HCT116 (cell line): Measurements from ENCODE around the gene GALP. TPM values are rescaled to one million over a fixed set of nuclear protein-coding genes. Genes with fewer than 3 reads are reported as not detected.
A peak's percentile ranks its signal among the peaks of the same experiment; 100 is the strongest.
"Not testable (repeated sequence)": the region's sequence is repeated elsewhere in the genome, so short reads cannot be mapped to it uniquely, and the experiment has no call there.

Experiments
- ATAC-seq: fragments of 200-7000 bp; cut with Tn5 transposase; 2 replicates; pipeline ENCODE4 v1.9.1; 2020; ENCODE audit warnings: mild to moderate bottlenecking, moderate library complexity
- Bru-seq: library from RNA; stranded (reverse); fragments of 400-500 nt; gene quantifications from one replicate; lab custom pipeline; 2021; lab: Mats Ljungman, UMichigan
- BruChase-seq, 2 experiments: library from RNA; stranded (reverse); fragments of 400-500 nt; gene quantifications; one replicate each; lab custom pipeline; 2021; lab: Mats Ljungman, UMichigan
- BruUV-seq: library from RNA; stranded (reverse); fragments of 400-500 nt; replicated peaks from 2 replicates; lab custom pipeline; 2021; lab: Mats Ljungman, UMichigan
- CTCF ChIA-PET: fragments of 300-600 bp; sonication (Branson Sonifier 250); formaldehyde crosslinking; loops from one replicate; lab custom pipeline; 2021; ENCODE audit warnings: antibody characterized with exemption; lab: Charles Lee
- POLR2A ChIA-PET: fragments of 300-600, 350-600 bp; sonication (Branson Sonifier 250); formaldehyde crosslinking; loops from one replicate; lab custom pipeline; 2021; ENCODE audit warnings: antibody characterized with exemption; lab: Charles Lee
- RAD21 ChIA-PET, 2 experiments: fragments of 300-600 bp; sonication (Branson Sonifier 250); formaldehyde crosslinking; loops; one replicate each; lab custom pipeline; 2023; ENCODE audit warnings: low total read pairs in 2 of 2; ENCODE audit not compliant: uncharacterized antibody in 2 of 2, unreplicated experiment in 2 of 2, low non-redundant PET in 1 of 2; lab: Charles Lee
- DNase-seq: peaks from one replicate; pipeline ENCODE4 v3.0.0-alpha.2; 2010; ENCODE audit warnings: low read depth, low spot score
- H2AFZ ChIP-seq: fragments of 200-600 bp; shearing (Covaris generic), sonication (generic); 2 replicates; pipeline ENCODE4 v1.6.1; 2017; ENCODE audit warnings: low read depth, mixed run types, mixed read lengths, antibody characterized with exemption, low read length; ENCODE audit not compliant: poor library complexity, severe bottlenecking
- H3K27ac ChIP-seq: 2 replicates; pipeline ENCODE4 v1.5.1; 2012; ENCODE audit warnings: low read depth, low read length
- H3K27me3 ChIP-seq: fragments of 200-600 bp; sonication (generic); 2 replicates; pipeline ENCODE4 v1.6.1; 2016; ENCODE audit warnings: mixed run types, low read length, mixed read lengths; ENCODE audit not compliant: insufficient read depth
- H3K36me3 ChIP-seq, 2 experiments: fragments of 200-500 bp in 1 of 2; fragments of 200-600 bp in 1 of 2; sonication (Bioruptor generic) in 1 of 2; sonication (generic) in 1 of 2; 2 replicates each; pipeline versions ENCODE4 v1.5.1 to v1.6.1; 2014 to 2016; ENCODE audit warnings: low read length in 2 of 2, inconsistent platforms in 1 of 2, mixed read lengths in 1 of 2, mixed run types in 1 of 2; ENCODE audit not compliant: insufficient read depth in 2 of 2, control insufficient read depth in 1 of 2
- H3K4me1 ChIP-seq, 2 experiments: fragments of 200-600 bp in 1 of 2; sonication (generic) in 1 of 2; 2 replicates each; pipeline versions ENCODE4 v1.5.1 to v1.6.1; 2012 to 2017; ENCODE audit warnings: low read length in 2 of 2, inconsistent platforms in 1 of 2, mild to moderate bottlenecking in 1 of 2, mixed read lengths in 1 of 2, mixed run types in 1 of 2, moderate library complexity in 1 of 2; ENCODE audit not compliant: insufficient read depth in 2 of 2, control insufficient read depth in 1 of 2
- H3K4me2 ChIP-seq: fragments of 200-600 bp; sonication (generic); 2 replicates; pipeline ENCODE4 v1.6.1; 2017; ENCODE audit warnings: mixed run types, low read length, mixed read lengths
- H3K4me3 ChIP-seq, 2 experiments: fragments of 200-600 bp in 1 of 2; sonication (generic) in 1 of 2; replicated peaks in 1 of 2; 2 replicates each; pipeline ENCODE4 v1.5.1; 2011 to 2016; ENCODE audit warnings: low read length in 2 of 2, control low read depth in 1 of 2, low read depth in 1 of 2, mild to moderate bottlenecking in 1 of 2, mixed read lengths in 1 of 2, mixed run types in 1 of 2
- H3K79me2 ChIP-seq: fragments of 200-600 bp; sonication (generic); 2 replicates; pipeline ENCODE4 v1.6.1; 2017; ENCODE audit warnings: mild to moderate bottlenecking, mixed run types, low read length, moderate library complexity, mixed read lengths; ENCODE audit not compliant: insufficient read depth
- H3K9ac ChIP-seq: fragments of 200-600 bp; sonication (generic); 2 replicates; pipeline ENCODE4 v1.6.1; 2016; ENCODE audit warnings: low read length, mixed read lengths
- H3K9me2 ChIP-seq: fragments of 200-600 bp; sonication (generic), shearing (Covaris generic); 2 replicates; pipeline ENCODE4 v1.6.1; 2017; ENCODE audit warnings: mixed run types, mild to moderate bottlenecking, moderate library complexity; ENCODE audit not compliant: insufficient read depth
- H3K9me3 ChIP-seq, 2 experiments: fragments of 200-500 bp in 1 of 2; fragments of 200-600 bp in 1 of 2; sonication (Bioruptor generic) in 1 of 2; sonication (generic) in 1 of 2; 2 replicates each; pipeline ENCODE4 v1.6.1; 2014 to 2017; ENCODE audit warnings: low read length in 2 of 2, mixed read lengths in 2 of 2, inconsistent platforms in 1 of 2, low read depth in 1 of 2, mild to moderate bottlenecking in 1 of 2, mixed run types in 1 of 2, moderate library complexity in 1 of 2; ENCODE audit not compliant: control insufficient read depth in 1 of 2, insufficient read depth in 1 of 2
- H4K20me1 ChIP-seq: fragments of 200-600 bp; sonication (generic), shearing (Covaris generic); 2 replicates; pipeline ENCODE4 v1.6.1; 2017; ENCODE audit warnings: mixed run types, mild to moderate bottlenecking, moderate library complexity; ENCODE audit not compliant: insufficient read depth
- EZH2phosphoT487 ChIP-seq: fragments of 200-600 bp; IDR thresholded peaks from 2 replicates; pipeline ENCODE4 v1.6.1; 2018; ENCODE audit warnings: antibody characterized with exemption, borderline replicate concordance
- MAX ChIP-seq: IDR thresholded peaks from 2 replicates; pipeline ENCODE4 v1.6.1; 2012
- POLR2A ChIP-seq: IDR thresholded peaks from 2 replicates; pipeline ENCODE4 v1.7.0; 2011; ENCODE audit warnings: borderline replicate concordance; ENCODE audit not compliant: insufficient read depth, insufficient read length; ENCODE audit errors: extremely low read depth
- RAD21 ChIP-seq: IDR thresholded peaks from 2 replicates; pipeline ENCODE4 v1.6.1; 2012; ENCODE audit warnings: low read depth, mild to moderate bottlenecking
- REST ChIP-seq: IDR thresholded peaks from 2 replicates; pipeline ENCODE4 v1.6.1; 2012; ENCODE audit warnings: low read depth
- TCF7L2 ChIP-seq: IDR thresholded peaks from 2 replicates; pipeline ENCODE4 v1.7.0; 2011; ENCODE audit warnings: borderline replicate concordance, inconsistent platforms; ENCODE audit not compliant: insufficient read depth, insufficient read length; ENCODE audit errors: extremely low read depth
- YY1 ChIP-seq: IDR thresholded peaks from 2 replicates; pipeline ENCODE4 v1.6.1; 2011; ENCODE audit warnings: low read length, low read depth, moderate library complexity, mild to moderate bottlenecking; ENCODE audit not compliant: insufficient replicate concordance; ENCODE audit errors: extremely low read depth
- ZFX ChIP-seq: fragments of 450-650 bp; IDR thresholded peaks from 2 replicates; pipeline ENCODE4 v1.6.1; 2017
- ZNF274 ChIP-seq: fragments of 200-500 bp; sonication (Bioruptor generic); IDR thresholded peaks from 2 replicates; pipeline ENCODE4 v1.6.1; 2014; ENCODE audit warnings: mild to moderate bottlenecking, low read depth, low read length, inconsistent platforms
- intact Hi-C: fragments of 100-400 bp; cut with micrococcal nuclease; formaldehyde crosslinking; loops from 2 replicates; pipeline ENCODE4 v1.10.0; 2022
- long read RNA-seq: library from polyadenylated mRNA; unstranded; transcript quantifications from one replicate; pipeline ENCODE4 v2.0.0, GENCODE V29; 2021; ENCODE audit not compliant: unreplicated experiment
- polyA plus RNA-seq: library from polyadenylated mRNA; unstranded; fragments of >200 nt; gene quantifications from 2 replicates; pipeline ENCODE4 v1.2.1, GENCODE V29; 2012; ENCODE audit warnings: missing spikeins
- total RNA-seq: library from RNA; stranded (reverse); gene quantifications from one replicate; pipeline ENCODE4 v1.2.1, GENCODE V29; 2021; ENCODE audit not compliant: unreplicated experiment

The GALP gene
- total RNA-seq (not detected), Bru-seq, nascent RNA (not detected), BruChase-seq, experiment 1, labeled RNA remaining after a 6-hour chase (not detected), BruChase-seq, experiment 2, labeled RNA remaining after a 2-hour chase (not detected)
- not detected in 2 replicates for polyA plus RNA-seq
- long read RNA-seq: 0 reads

GRCh38 chr19:56175861-56176307 is at the start of gene GALP:
TSS of gene GALP (plus strand) at chr19:56176008. CDS start at chr19:56177109, 1,101 bp downstream.
- H3K4me3 ChIP-seq, H3K4me1 ChIP-seq, DNase-seq, H3K4me2 ChIP-seq, H3K36me3 ChIP-seq, H4K20me1 ChIP-seq, H3K79me2 ChIP-seq, H3K27me3 ChIP-seq, ATAC-seq, POLR2A ChIA-PET, H3K9ac ChIP-seq, RAD21 ChIA-PET, intact Hi-C loops, H3K9me3 ChIP-seq, BruUV-seq, H3K9me2 ChIP-seq, H3K27ac ChIP-seq, H2AFZ ChIP-seq: not testable (repeated sequence)
- CTCF ChIA-PET: interaction anchor here (1.9 kb wide), 1 partner anchor 109 kb away, joined by 4 read pairs; no protein-coding TSS in a partner anchor

- TF ChIP-seq TCF7L2 (no peak), ZNF274 (no peak), MAX (no peak), REST (no peak), ZFX (no peak), POLR2A (no peak), EZH2phosphoT487 (no peak), YY1 (no peak), RAD21 (no peak)
- intact Hi-C loops: no loop called here
- Histone ChIP-seq H3K9ac (no peak overlapping the region), H3K79me2 (no peaks in the 10 kb centered on the region), H3K9me3 (no peaks in the 10 kb centered on the region), H4K20me1 (no peaks in the 10 kb centered on the region), H3K4me3 (no peak overlapping the region), H2AFZ (no peak overlapping the region), H3K36me3 (no peaks in the 10 kb centered on the region), H3K4me2 (no peak overlapping the region), H3K4me1 (peaks cover 0 to 2% of the 10 kb centered on the region in 2 experiments; a peak in 1 of 4 replicates), H3K27ac (no peak overlapping the region), H3K27me3 (no peaks in the 10 kb centered on the region), H3K9me2 (no peaks in the 10 kb centered on the region)
- POLR2A ChIA-PET: no interaction called here
- RAD21 ChIA-PET: no interaction called here
- DNase-seq (no peak), ATAC-seq (peak; percentile 80)
- no TSS peak for BruUV-seq
- CTCF ChIA-PET: no interaction called here
Measured at GRCh38 chr19:56126983-56127780, 48.6 kb upstream of the GALP start.
